DMS53 (cell line): ENCODE results near the gene BRSK2.

Experiments
- DNase-seq: peaks from one replicate; lab custom pipeline; 2025; lab: John Stamatoyannopoulos, UW

BRSK2 gene

DNA sequence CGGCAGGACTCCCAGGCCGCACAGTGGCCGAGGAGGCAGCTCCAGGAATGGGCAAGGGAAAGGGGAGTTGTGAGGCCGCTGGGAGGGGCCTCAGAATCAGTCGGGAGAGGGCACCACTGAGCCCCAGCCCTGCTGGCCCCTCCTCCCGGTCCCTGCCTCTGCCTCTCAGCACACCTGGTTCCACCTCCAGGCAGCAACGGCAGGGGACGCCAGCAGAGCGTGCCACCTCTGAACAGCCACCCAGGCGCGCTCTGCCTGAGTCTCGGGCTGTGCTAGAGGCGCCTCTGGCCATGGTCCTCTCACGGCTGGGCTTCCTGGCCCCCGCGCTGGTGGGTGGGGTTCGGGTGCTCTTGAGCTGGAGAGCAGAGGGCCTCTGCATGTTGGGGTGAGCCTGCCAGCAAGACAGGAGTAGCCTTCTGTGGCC, 63.9 kb downstream of the BRSK2 start:
- peak; percentile 94 for DNase-seq

DNA sequence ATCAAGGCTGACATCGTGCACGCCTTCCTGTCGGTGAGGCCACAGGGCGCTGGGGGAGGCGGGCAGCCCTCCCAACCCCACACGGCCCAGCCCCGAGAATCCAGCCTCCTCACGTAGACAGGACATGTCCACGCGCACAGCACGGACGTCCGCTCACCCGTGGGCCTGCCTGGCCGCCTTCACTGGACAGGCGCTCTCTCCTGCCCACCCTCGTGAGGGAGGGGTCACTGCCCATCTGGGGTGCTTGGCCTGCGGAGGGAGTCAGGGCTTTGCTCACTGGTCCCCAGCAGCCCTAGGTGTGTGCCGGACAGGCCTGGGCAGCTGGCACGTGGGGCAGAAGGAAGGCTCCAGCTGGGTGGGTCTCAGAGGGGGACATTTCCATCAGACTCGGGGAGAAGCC, 64.8 kb downstream of the BRSK2 start:
- no peak for DNase-seq

DNA sequence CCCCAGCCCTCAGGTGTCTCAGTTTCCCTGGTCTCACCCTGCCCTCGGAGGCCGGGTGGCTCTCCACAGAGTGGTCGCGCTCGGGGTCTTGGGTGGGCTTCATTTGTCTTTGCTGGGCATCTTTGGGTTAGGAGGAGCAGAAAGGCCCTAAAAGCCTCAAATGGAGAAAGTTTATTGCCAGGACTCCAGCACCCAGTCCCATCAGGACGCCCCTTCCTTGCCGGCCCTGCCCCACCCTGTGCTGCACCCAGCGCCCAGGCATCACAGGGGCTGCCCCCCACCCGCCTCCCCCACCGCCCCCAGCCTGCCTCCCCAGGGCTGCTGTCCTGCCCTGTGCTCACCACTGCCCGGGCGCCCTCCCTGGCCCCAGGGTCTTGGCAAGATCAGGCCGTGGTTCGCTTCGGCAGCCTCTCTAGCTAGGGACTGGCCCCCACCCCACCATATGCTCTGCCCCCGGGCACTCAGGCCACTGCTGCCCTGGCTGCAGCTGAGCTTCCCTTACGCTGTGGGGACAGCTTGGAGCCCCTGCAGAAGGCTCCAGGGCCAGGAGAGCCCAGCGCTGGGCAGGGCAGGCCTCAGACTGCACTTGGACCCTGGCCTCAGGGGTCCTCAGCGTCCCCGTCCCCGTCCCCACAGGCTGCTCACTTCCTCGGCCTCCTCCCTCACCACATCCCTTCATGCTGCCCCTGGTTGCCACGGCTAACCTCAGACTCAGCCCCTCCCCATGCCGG, 65.5 kb downstream of the BRSK2 start:
- no peak for DNase-seq

- DNase-seq: no peak
These were observed 66.0 kb downstream of the BRSK2 start for GRCh38 chr11:1455763-1456060.

- DNase-seq: peak; percentile 78
These were observed 66.4 kb downstream of the BRSK2 start for GRCh38 chr11:1456176-1456575.

DNA sequence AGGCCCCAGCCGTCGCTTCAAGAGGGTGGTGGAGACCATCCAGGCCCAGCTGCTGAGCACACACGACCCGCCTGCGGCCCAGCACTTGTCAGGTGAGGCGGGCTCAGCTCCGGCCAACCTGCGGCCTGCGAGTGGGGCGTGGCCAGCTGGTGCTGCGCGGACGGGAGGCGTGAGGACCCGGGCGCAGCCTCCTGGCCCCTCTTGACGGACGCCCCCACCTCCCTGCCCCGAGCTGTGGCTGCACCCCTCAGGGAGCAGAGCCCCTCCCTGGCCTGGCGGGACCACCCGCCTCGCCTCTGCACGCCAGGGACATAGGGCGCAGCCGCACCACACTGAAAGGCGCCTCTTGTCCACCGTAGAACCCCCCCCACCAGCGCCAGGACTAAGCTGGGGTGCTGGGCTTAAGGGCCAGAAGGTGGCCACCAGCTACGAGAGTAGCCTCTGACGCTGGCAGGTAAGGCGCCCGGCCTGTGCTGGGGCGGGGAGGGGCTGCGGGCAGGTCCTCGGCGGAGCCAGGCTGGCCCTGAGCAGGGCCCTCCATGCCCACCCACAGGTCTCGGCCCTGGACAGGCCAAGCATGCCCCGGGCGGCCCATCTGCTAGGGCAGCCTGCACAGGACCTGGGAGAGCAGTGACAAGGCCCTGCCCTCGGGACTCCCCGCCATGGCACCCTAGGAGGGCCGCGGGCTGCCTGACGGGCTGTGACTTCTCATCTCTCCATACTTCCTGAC, 67.0 kb downstream of the BRSK2 start:
- DNase-seq: peak; percentile 81

- no peak for DNase-seq
These were observed 67.6 kb downstream of the BRSK2 start for GRCh38 chr11:1457326-1457680.

- no peak for DNase-seq
These were observed 68.1 kb downstream of the BRSK2 start for GRCh38 chr11:1457856-1458255.

GRCh38 chr11:1458340-1459218, 68.8 kb downstream of the BRSK2 start:
- peak; percentile 97 for DNase-seq

GRCh38 chr11:1459219-1459575, 69.5 kb downstream of the BRSK2 start:
- no peak for DNase-seq

DNA sequence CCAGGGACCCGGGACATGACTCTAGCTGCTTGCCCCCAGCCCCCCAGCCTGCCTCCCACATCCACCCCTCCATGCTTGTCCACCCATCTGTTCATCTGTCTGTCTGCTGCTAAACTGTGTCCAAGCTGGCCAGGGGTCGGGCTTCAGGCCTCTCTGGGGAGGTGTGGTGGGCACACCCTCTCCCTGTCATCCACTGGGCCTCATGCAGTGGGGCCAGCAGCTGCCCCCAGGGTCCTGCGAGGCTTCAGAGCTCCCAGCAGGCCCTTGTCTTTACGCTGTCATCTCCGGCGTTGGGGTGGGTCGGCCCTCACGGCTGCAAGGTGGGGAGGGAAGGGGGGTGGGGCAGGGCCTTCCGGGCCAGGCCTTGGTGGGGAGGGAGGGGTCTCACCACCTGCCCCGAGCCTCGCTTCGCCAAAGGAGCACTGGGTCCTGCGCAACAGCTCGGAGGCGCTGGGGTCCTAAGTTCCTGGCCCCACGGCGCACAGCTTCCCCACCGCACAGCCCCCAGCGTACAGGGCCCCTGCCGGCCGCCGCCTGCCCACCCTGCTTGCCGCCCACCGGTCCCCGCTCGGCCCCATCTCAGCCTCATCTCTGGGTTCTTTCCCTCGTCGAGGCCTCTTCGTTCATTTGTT, 70.1 kb downstream of the BRSK2 start:
- peak; percentile 57 for DNase-seq

DNA sequence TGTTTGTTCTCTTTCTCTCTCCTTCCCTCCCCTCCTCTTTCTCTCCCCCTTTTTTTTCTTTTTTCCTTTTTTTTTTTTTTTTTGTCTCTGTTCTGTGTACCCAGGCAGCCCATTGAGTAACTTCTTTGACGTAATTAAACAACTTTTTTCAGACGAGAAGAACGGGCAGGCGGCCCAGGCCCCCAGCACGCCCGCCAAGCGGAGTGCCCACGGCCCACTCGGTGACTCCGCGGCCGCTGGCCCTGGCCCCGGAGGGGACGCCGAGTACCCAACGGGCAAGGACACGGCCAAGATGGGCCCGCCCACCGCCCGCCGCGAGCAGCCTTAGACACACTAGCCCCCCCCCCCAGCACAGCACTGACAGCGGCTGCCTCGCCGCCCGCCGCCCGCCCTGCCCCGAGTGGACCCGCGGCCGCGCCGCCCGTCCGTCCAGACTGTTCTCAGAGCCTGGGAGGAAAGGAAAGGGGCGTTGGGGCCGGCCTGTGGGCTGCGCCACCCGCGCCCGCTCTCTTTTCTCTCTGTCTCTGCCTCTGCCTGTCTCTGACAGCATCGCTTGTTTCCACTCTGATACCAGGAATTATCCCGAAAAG, 70.8 kb downstream of the BRSK2 start:
- peak; percentile 69 for DNase-seq

DNA sequence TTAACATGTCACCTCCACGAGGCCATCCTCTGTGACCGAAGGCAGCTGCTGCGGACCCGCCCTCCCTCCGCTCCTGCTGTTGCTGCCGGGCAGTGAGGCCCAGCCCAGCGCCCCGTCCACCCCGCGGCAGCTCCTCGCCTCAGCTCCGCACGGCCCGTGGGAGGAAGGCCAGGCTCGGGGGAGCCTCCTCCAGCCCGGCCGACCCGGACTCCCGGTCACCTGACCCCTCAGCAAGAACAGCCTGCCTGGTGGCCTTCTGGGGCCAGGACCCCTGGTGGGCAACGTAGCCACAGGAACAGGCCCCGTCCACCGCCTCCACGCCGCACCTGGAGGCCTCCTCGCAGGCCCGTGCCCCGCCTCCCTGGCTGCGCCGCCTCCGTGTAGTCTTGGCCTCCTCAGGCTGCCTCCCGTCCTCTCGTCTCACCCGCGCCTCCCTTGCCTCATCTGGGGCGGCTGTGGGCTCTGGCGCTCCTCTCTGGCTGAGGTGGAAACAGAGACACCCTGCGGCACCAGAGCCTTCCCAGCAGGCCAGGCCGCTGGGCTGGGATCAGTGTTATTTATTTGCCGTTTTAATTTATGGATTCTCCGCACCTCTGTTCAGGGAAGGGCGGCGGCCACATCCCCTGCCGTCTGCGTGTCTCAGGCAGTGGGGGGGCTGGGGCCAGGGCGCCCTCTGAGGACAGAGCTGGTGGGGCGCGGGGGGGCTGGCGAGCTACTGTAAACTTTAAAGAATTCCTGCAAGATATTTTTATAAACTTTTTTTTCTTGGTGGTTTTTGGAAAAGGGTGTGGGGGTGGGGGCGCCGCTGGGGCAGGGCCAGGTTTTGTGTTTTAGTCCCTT, 71.5 kb downstream of the BRSK2 start:
- peak; percentile 86 for DNase-seq

- no peak for DNase-seq
These were observed 72.3 kb downstream of the BRSK2 start for GRCh38 chr11:1461826-1462697.

DNA sequence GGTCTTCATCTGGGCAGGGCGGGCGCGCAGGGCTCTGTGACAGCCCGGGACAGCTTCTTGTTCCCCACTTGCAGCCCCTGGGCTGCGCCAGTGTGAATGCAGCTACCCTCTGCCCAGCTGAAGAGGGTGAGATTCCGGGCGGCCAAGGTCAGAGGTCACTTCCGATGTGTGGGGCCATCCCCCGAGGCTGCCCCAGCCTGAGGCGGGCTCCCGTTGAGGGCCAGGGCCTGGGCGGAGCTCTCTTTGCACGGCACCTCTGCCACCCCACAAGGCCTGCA, 72.9 kb downstream of the BRSK2 start:
- DNase-seq: no peak

- DNase-seq: no peak
These were observed 73.3 kb downstream of the BRSK2 start for GRCh38 chr11:1463056-1463455.

DNA sequence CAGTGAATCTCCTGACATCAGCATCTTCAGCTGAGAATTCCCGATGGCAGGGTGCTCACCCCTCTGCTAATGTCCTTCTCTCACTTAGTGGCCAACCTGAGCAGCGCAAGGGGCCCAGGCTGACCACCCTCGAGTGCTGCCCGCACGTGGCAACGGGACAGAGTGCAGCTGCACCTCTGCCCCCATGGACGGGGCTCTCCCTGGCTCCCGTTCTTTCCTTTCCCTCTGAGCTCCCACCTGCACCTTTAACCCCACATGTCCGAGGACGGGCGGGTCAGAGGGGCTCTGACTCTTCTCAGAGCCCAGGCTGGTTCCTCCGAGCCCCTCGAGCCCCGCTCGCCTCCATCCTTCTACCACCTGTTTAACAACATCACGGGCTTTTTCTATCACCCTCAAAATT, 77.0 kb downstream of the BRSK2 start:
- no peak for DNase-seq

- DNase-seq: no peak
These were observed 77.5 kb downstream of the BRSK2 start for GRCh38 chr11:1467270-1467669.

GRCh38 chr11:1468002-1468401, 78.3 kb downstream of the BRSK2 start:
- DNase-seq: no peak

- no peak for DNase-seq
These were observed 78.8 kb downstream of the BRSK2 start for GRCh38 chr11:1468473-1469066.
